GM23338 (cell line): ENCODE data around the gene SULT1B1. TPM values are rescaled to one million over a fixed set of nuclear protein-coding genes. Genes with fewer than 3 reads are reported as not detected.
A peak's percentile ranks its signal among the peaks of the same experiment; 100 is the strongest.

Source experiments
- ATAC-seq: fragments of 200-7000 bp; cut with Tn5 transposase; 3 replicates; pipeline ENCODE4 v1.9.1; 2020
- DNase-seq: peaks from one replicate; pipeline ENCODE4 v3.0.0-alpha.2; 2015; ENCODE audit warnings: low spot score
- H2AFZ ChIP-seq: fragments of 200-600 bp; sonication (generic); 2 replicates; pipeline ENCODE4 v1.8.0; 2016; ENCODE audit warnings: antibody characterized with exemption, mild to moderate bottlenecking, moderate library complexity
- H3F3A ChIP-seq: fragments of 200-600 bp; sonication (generic); replicated peaks from 2 replicates; pipeline ENCODE4 v1.8.0; 2017; ENCODE audit warnings: antibody characterized with exemption, mixed run types, low read depth
- H3K27ac ChIP-seq: fragments of 200-600 bp; sonication (generic); 2 replicates; pipeline ENCODE4 v1.6.1; 2016; ENCODE audit warnings: low read depth
- H3K27me3 ChIP-seq: fragments of 200-600 bp; sonication (generic); 2 replicates; pipeline ENCODE4 v1.8.0; 2016; ENCODE audit warnings: mild to moderate bottlenecking, mixed run types, moderate library complexity; ENCODE audit not compliant: insufficient read depth
- H3K36me3 ChIP-seq: fragments of 200-600 bp; sonication (generic); 2 replicates; pipeline ENCODE4 v1.8.0; 2016; ENCODE audit warnings: mild to moderate bottlenecking; ENCODE audit not compliant: insufficient read depth
- H3K4me1 ChIP-seq: fragments of 200-600 bp; sonication (generic); 2 replicates; pipeline ENCODE4 v1.8.0; 2016; ENCODE audit warnings: mild to moderate bottlenecking, moderate library complexity; ENCODE audit not compliant: insufficient read depth
- H3K4me2 ChIP-seq: fragments of 200-600 bp; sonication (generic); 2 replicates; pipeline ENCODE4 v1.7.1; 2017; ENCODE audit warnings: mixed run types
- H3K4me3 ChIP-seq: fragments of 200-600 bp; sonication (generic); 2 replicates; pipeline ENCODE4 v1.6.1; 2016; ENCODE audit warnings: mixed run types
- H3K79me2 ChIP-seq: fragments of 200-600 bp; sonication (generic); replicated peaks from 2 replicates; pipeline ENCODE4 v1.8.0; 2017; ENCODE audit warnings: mild to moderate bottlenecking; ENCODE audit not compliant: insufficient read depth
- H3K9me2 ChIP-seq: fragments of 200-600 bp; sonication (generic); 2 replicates; pipeline ENCODE4 v1.8.0; 2017; ENCODE audit not compliant: insufficient read depth
- H4K20me1 ChIP-seq: fragments of 200-600 bp; sonication (generic); replicated peaks from 2 replicates; pipeline ENCODE4 v1.8.0; 2017; ENCODE audit warnings: mild to moderate bottlenecking; ENCODE audit not compliant: insufficient read depth
- H3K27ac Mint-ChIP-seq: 2 replicates; pipeline ENCODE4 v1.8.0; 2020; ENCODE audit warnings: inconsistent platforms, mild to moderate bottlenecking, moderate library complexity, mixed read lengths
- H3K27me3 Mint-ChIP-seq: 3 replicates; pipeline ENCODE4 v1.8.0; 2022; ENCODE audit warnings: low read depth, mild to moderate bottlenecking, moderate library complexity, mixed read lengths, inconsistent platforms; ENCODE audit not compliant: insufficient read depth, poor library complexity
- H3K36me3 Mint-ChIP-seq: 3 replicates; pipeline ENCODE4 v1.8.0; 2021; ENCODE audit warnings: low read depth, mild to moderate bottlenecking, inconsistent platforms, moderate library complexity, mixed read lengths
- H3K4me1 Mint-ChIP-seq: 3 replicates; pipeline ENCODE4 v1.8.0; 2020; ENCODE audit warnings: mild to moderate bottlenecking, inconsistent platforms, mixed read lengths
- H3K4me3 Mint-ChIP-seq: 3 replicates; pipeline ENCODE4 v1.8.0; 2021; ENCODE audit warnings: moderate library complexity, mild to moderate bottlenecking, inconsistent platforms, mixed read lengths
- H3K9me3 Mint-ChIP-seq: 3 replicates; pipeline ENCODE4 v1.8.0; 2020; ENCODE audit warnings: moderate library complexity, mild to moderate bottlenecking, inconsistent platforms, mixed read lengths
- CREB1 ChIP-seq: fragments of 250-450 bp; sonication (Bioruptor Pico); IDR thresholded peaks from 2 replicates; pipeline ENCODE4 v1.5.0; 2020; ENCODE audit warnings: low read depth, mild to moderate bottlenecking, moderate library complexity
- EZH2 ChIP-seq: fragments of 200-600 bp; sonication (generic); IDR thresholded peaks from one replicate; pipeline ENCODE4 v1.8.0; 2017; ENCODE audit warnings: antibody characterized with exemption, mild to moderate bottlenecking, low read depth; ENCODE audit not compliant: unreplicated experiment
- EZH2phosphoT487 ChIP-seq: fragments of 200-600 bp; sonication (generic); IDR thresholded peaks from one replicate; pipeline ENCODE4 v1.8.1; 2018; ENCODE audit warnings: antibody characterized with exemption; ENCODE audit not compliant: unreplicated experiment
- JUNB ChIP-seq: IDR thresholded peaks from one replicate; pipeline ENCODE4 v1.6.1; 2016; ENCODE audit warnings: antibody characterized with exemption; ENCODE audit not compliant: unreplicated experiment
- NANOG ChIP-seq: IDR thresholded peaks from 2 replicates; pipeline ENCODE4 v1.6.1; 2016; ENCODE audit warnings: antibody characterized with exemption, borderline replicate concordance
- POLR2AphosphoS5 ChIP-seq: IDR thresholded peaks from 2 replicates; pipeline ENCODE4 v1.6.1; 2016; ENCODE audit warnings: antibody characterized with exemption, low read depth
- STAT1 ChIP-seq: IDR thresholded peaks from one replicate; pipeline ENCODE4 v1.6.1; 2016; ENCODE audit warnings: antibody characterized with exemption; ENCODE audit not compliant: unreplicated experiment
- ZNF114 ChIP-seq: fragments of 250-450 bp; sonication (Bioruptor Pico); IDR thresholded peaks from 2 replicates; pipeline ENCODE4 v1.5.0; 2020; ENCODE audit warnings: mild to moderate bottlenecking, moderate library complexity
- ZNF331 ChIP-seq: fragments of 250-450 bp; sonication (Bioruptor Pico); IDR thresholded peaks from 2 replicates; pipeline ENCODE4 v1.5.0; 2020; ENCODE audit warnings: low read depth, mild to moderate bottlenecking, moderate library complexity
- polyA plus RNA-seq: library from polyadenylated mRNA; unstranded; fragments of >200 nt; fragmentation: Nextera tagmentation; extraction: Ambion mirVana; gene quantifications from 2 replicates; pipeline ENCODE4 v1.2.1, GENCODE V29; 2016
- total RNA-seq: library from RNA; depleted of rRNA; stranded (reverse); fragments of >200 nt; shearing (Covaris generic); gene quantifications from 2 replicates; pipeline ENCODE4 v1.2.3, GENCODE V29; 2014
- TF ChIP-seq, protein P1 (sequence below): IDR thresholded peaks from one replicate; pipeline ENCODE4 v1.6.1; 2018; ENCODE audit warnings: antibody characterized with exemption; ENCODE audit not compliant: unreplicated experiment
- TF ChIP-seq, protein P2 (sequence below): fragments of 250-450 bp; sonication (Bioruptor Pico); IDR thresholded peaks from 2 replicates; pipeline ENCODE4 v1.5.0; 2020; ENCODE audit warnings: mild to moderate bottlenecking, moderate library complexity
- TF ChIP-seq, protein P3 (sequence below), 2 experiments: fragments of 200-600 bp in 1 of 2; sonication (generic) in 1 of 2; conservative IDR thresholded peaks; 2 replicates each; pipeline versions ENCODE4 v1.5.1 to v1.6.1; 2016 to 2017; ENCODE audit warnings: antibody characterized with exemption in 2 of 2, low read depth in 2 of 2, mild to moderate bottlenecking in 2 of 2, moderate library complexity in 1 of 2
- TF ChIP-seq, protein P4 (sequence below): IDR thresholded peaks from 2 replicates; pipeline ENCODE4 v1.6.1; 2016; ENCODE audit warnings: antibody characterized with exemption

SULT1B1 gene
- total and polyA plus RNA-seq, 2 experiments from 2014 or later = not detected

DNA sequence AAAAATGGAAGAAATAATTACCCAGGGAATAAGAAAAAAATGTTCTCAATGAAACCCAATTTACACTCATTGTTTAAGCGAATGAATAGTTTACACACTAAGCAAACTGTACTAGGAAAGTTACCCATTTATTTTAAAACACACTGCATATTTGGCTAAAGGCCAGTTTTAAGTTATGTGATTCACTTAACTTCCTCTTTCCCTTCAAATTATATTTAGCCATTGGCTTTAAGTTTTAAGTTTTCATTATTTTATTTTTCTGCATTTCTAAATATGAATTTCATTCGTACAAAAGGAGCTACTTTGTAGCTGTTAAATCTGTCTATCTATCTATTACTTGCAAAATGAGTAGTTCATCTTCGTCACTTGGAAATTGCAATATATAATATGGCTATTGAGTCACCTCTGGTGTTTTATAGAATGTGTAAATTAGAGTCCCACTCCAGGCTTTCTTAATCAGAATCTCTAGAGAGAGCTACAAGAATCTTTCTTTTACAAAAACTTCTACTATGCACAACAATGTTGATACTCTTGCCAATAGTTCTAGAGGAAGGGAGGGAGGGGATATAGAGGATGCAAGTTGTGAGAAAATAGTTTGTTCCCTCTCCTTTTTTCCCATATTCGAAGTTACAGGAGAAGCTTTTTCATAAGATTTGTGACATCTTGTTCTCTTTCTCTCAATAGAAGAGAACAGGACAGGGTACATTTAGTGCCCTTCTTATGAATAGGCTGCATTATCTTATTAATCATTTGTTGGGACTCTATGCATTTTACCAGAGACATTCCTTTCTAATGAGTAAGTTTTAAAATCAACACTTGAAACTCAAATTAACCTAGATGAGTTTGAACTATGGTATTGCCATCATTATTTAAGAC is 41.8 kb downstream of the SULT1B1 start:
- DNase-seq (peak; percentile 9), ATAC-seq (peak; percentile 29; the same call in 2 of the 3 replicates)
- peaks cover 18% of the 10 kb centered on the region for H3K4me1 ChIP-seq
- H3F3A ChIP-seq = no peaks in the 10 kb centered on the region
- H2AFZ ChIP-seq = no peak overlapping the region
- H3K27ac ChIP-seq = no peak overlapping the region
- peak overlapping the region; percentile 51 for H3K4me3 Mint-ChIP-seq
- no peaks in the 10 kb centered on the region for H3K79me2 ChIP-seq
- H3K4me1 Mint-ChIP-seq = peaks cover 13% of the 10 kb centered on the region
- peak overlapping the region; percentile 68 for H3K4me2 ChIP-seq
- peaks cover 4% of the 10 kb centered on the region; the same call in 1 of the 3 replicates for H3K9me3 Mint-ChIP-seq
- H3K27me3 ChIP-seq = no peaks in the 10 kb centered on the region
- no peaks in the 10 kb centered on the region for H3K9me2 ChIP-seq
- peak overlapping the region; percentile 68 for H3K27ac Mint-ChIP-seq
- H3K27me3 Mint-ChIP-seq = peaks cover 1% of the 10 kb centered on the region
- no peaks in the 10 kb centered on the region for H4K20me1 ChIP-seq
- H3K36me3 Mint-ChIP-seq = no peaks in the 10 kb centered on the region; the same call in 2 of the 3 replicates
- H3K36me3 ChIP-seq = no peaks in the 10 kb centered on the region
- H3K4me3 ChIP-seq = peak overlapping the region; percentile 38
- TF ChIP-seq EZH2 (no peak), JUNB (no peak), NANOG (no peak), ZNF331 (CRISPR knock-in tag) (no peak), STAT1 (no peak), EZH2phosphoT487 (no peak), ZNF114 (CRISPR knock-in tag) (no peak), CREB1 (CRISPR knock-in tag) (no peak), POLR2AphosphoS5 (no peak)
- TF ChIP-seq, protein P1, sequence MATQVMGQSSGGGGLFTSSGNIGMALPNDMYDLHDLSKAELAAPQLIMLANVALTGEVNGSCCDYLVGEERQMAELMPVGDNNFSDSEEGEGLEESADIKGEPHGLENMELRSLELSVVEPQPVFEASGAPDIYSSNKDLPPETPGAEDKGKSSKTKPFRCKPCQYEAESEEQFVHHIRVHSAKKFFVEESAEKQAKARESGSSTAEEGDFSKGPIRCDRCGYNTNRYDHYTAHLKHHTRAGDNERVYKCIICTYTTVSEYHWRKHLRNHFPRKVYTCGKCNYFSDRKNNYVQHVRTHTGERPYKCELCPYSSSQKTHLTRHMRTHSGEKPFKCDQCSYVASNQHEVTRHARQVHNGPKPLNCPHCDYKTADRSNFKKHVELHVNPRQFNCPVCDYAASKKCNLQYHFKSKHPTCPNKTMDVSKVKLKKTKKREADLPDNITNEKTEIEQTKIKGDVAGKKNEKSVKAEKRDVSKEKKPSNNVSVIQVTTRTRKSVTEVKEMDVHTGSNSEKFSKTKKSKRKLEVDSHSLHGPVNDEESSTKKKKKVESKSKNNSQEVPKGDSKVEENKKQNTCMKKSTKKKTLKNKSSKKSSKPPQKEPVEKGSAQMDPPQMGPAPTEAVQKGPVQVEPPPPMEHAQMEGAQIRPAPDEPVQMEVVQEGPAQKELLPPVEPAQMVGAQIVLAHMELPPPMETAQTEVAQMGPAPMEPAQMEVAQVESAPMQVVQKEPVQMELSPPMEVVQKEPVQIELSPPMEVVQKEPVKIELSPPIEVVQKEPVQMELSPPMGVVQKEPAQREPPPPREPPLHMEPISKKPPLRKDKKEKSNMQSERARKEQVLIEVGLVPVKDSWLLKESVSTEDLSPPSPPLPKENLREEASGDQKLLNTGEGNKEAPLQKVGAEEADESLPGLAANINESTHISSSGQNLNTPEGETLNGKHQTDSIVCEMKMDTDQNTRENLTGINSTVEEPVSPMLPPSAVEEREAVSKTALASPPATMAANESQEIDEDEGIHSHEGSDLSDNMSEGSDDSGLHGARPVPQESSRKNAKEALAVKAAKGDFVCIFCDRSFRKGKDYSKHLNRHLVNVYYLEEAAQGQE = no peak
- TF ChIP-seq, protein P2, sequence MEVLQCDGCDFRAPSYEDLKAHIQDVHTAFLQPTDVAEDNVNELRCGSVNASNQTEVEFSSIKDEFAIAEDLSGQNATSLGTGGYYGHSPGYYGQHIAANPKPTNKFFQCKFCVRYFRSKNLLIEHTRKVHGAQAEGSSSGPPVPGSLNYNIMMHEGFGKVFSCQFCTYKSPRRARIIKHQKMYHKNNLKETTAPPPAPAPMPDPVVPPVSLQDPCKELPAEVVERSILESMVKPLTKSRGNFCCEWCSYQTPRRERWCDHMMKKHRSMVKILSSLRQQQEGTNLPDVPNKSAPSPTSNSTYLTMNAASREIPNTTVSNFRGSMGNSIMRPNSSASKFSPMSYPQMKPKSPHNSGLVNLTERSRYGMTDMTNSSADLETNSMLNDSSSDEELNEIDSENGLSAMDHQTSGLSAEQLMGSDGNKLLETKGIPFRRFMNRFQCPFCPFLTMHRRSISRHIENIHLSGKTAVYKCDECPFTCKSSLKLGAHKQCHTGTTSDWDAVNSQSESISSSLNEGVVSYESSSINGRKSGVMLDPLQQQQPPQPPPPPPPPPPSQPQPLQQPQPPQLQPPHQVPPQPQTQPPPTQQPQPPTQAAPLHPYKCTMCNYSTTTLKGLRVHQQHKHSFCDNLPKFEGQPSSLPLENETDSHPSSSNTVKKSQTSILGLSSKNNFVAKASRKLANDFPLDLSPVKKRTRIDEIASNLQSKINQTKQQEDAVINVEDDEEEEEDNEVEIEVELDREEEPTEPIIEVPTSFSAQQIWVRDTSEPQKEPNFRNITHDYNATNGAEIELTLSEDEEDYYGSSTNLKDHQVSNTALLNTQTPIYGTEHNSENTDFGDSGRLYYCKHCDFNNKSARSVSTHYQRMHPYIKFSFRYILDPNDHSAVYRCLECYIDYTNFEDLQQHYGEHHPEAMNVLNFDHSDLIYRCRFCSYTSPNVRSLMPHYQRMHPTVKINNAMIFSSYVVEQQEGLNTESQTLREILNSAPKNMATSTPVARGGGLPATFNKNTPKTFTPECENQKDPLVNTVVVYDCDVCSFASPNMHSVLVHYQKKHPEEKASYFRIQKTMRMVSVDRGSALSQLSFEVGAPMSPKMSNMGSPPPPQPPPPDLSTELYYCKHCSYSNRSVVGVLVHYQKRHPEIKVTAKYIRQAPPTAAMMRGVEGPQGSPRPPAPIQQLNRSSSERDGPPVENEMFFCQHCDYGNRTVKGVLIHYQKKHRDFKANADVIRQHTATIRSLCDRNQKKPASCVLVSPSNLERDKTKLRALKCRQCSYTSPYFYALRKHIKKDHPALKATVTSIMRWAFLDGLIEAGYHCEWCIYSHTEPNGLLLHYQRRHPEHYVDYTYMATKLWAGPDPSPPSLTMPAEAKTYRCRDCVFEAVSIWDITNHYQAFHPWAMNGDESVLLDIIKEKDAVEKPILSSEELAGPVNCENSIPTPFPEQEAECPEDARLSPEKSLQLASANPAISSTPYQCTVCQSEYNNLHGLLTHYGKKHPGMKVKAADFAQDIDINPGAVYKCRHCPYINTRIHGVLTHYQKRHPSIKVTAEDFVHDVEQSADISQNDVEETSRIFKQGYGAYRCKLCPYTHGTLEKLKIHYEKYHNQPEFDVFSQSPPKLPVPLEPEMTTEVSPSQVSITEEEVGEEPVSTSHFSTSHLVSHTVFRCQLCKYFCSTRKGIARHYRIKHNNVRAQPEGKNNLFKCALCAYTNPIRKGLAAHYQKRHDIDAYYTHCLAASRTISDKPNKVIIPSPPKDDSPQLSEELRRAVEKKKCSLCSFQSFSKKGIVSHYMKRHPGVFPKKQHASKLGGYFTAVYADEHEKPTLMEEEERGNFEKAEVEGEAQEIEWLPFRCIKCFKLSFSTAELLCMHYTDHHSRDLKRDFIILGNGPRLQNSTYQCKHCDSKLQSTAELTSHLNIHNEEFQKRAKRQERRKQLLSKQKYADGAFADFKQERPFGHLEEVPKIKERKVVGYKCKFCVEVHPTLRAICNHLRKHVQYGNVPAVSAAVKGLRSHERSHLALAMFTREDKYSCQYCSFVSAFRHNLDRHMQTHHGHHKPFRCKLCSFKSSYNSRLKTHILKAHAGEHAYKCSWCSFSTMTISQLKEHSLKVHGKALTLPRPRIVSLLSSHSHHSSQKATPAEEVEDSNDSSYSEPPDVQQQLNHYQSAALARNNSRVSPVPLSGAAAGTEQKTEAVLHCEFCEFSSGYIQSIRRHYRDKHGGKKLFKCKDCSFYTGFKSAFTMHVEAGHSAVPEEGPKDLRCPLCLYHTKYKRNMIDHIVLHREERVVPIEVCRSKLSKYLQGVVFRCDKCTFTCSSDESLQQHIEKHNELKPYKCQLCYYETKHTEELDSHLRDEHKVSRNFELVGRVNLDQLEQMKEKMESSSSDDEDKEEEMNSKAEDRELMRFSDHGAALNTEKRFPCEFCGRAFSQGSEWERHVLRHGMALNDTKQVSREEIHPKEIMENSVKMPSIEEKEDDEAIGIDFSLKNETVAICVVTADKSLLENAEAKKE (CRISPR knock-in tag) = no peak
- TF ChIP-seq, protein P3, sequence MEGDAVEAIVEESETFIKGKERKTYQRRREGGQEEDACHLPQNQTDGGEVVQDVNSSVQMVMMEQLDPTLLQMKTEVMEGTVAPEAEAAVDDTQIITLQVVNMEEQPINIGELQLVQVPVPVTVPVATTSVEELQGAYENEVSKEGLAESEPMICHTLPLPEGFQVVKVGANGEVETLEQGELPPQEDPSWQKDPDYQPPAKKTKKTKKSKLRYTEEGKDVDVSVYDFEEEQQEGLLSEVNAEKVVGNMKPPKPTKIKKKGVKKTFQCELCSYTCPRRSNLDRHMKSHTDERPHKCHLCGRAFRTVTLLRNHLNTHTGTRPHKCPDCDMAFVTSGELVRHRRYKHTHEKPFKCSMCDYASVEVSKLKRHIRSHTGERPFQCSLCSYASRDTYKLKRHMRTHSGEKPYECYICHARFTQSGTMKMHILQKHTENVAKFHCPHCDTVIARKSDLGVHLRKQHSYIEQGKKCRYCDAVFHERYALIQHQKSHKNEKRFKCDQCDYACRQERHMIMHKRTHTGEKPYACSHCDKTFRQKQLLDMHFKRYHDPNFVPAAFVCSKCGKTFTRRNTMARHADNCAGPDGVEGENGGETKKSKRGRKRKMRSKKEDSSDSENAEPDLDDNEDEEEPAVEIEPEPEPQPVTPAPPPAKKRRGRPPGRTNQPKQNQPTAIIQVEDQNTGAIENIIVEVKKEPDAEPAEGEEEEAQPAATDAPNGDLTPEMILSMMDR (conservative IDR thresholded peaks at IDR 0.05; ENCODE audit: low read depth in 2 of 2) = no peak
- TF ChIP-seq, protein P4, sequence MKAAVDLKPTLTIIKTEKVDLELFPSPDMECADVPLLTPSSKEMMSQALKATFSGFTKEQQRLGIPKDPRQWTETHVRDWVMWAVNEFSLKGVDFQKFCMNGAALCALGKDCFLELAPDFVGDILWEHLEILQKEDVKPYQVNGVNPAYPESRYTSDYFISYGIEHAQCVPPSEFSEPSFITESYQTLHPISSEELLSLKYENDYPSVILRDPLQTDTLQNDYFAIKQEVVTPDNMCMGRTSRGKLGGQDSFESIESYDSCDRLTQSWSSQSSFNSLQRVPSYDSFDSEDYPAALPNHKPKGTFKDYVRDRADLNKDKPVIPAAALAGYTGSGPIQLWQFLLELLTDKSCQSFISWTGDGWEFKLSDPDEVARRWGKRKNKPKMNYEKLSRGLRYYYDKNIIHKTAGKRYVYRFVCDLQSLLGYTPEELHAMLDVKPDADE = no peak
